Type B pancreatic cell (in vitro differentiated cells): ENCODE data around the gene GALNT13. TPM values are rescaled to one million over a fixed set of nuclear protein-coding genes. Genes with fewer than 3 reads are reported as not detected.

Source experiments
- DNase-seq: peaks from one replicate; pipeline ENCODE4 v3.0.0; 2021; ENCODE audit warnings: mixed read lengths; ENCODE audit not compliant: unreplicated experiment; ENCODE audit errors: extremely low spot score
- H3K27ac Mint-ChIP-seq: 2 replicates; pipeline ENCODE4 v1.8.0; 2021; ENCODE audit warnings: mild to moderate bottlenecking, mixed read lengths
- H3K27me3 Mint-ChIP-seq: 2 replicates; pipeline ENCODE4 v1.8.0; 2021; ENCODE audit warnings: mixed read lengths
- H3K36me3 Mint-ChIP-seq: 2 replicates; pipeline ENCODE4 v1.8.0; 2021; ENCODE audit warnings: mixed read lengths
- H3K4me1 Mint-ChIP-seq: one replicate; pipeline ENCODE4 v1.8.0; 2021; ENCODE audit warnings: mixed read lengths; ENCODE audit not compliant: unreplicated experiment
- H3K4me3 Mint-ChIP-seq: 2 replicates; pipeline ENCODE4 v1.8.0; 2021; ENCODE audit warnings: mild to moderate bottlenecking, mixed read lengths
- H3K9me3 Mint-ChIP-seq: 2 replicates; pipeline ENCODE4 v1.8.0; 2021; ENCODE audit warnings: mixed read lengths
- total RNA-seq: library from RNA; stranded (reverse); gene quantifications from 2 replicates; pipeline ENCODE4 v1.2.1, GENCODE V29; 2021; ENCODE audit warnings: low replicate concordance
- TF ChIP-seq, protein P1 (sequence below): fragments of 200-600 bp; sonication (generic); conservative IDR thresholded peaks from 2 replicates; pipeline ENCODE4 v1.5.0; 2021; ENCODE audit warnings: antibody characterized with exemption, mild to moderate bottlenecking

Gene GALNT13
- total RNA-seq, 1 donor from 2014 or later, result 5.9 TPM

GRCh38 chr2:154243685-154244084 is 372.0 kb downstream of the GALNT13 start:
- DNase-seq, result no peak
- H3K36me3 Mint-ChIP-seq, result no peaks in the 10 kb centered on the region
- TF ChIP-seq, protein P1, sequence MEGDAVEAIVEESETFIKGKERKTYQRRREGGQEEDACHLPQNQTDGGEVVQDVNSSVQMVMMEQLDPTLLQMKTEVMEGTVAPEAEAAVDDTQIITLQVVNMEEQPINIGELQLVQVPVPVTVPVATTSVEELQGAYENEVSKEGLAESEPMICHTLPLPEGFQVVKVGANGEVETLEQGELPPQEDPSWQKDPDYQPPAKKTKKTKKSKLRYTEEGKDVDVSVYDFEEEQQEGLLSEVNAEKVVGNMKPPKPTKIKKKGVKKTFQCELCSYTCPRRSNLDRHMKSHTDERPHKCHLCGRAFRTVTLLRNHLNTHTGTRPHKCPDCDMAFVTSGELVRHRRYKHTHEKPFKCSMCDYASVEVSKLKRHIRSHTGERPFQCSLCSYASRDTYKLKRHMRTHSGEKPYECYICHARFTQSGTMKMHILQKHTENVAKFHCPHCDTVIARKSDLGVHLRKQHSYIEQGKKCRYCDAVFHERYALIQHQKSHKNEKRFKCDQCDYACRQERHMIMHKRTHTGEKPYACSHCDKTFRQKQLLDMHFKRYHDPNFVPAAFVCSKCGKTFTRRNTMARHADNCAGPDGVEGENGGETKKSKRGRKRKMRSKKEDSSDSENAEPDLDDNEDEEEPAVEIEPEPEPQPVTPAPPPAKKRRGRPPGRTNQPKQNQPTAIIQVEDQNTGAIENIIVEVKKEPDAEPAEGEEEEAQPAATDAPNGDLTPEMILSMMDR, result no peak
- H3K9me3 Mint-ChIP-seq, result no peaks in the 10 kb centered on the region
- H3K4me1 Mint-ChIP-seq, result no peaks in the 10 kb centered on the region
- H3K27ac Mint-ChIP-seq, result no peak overlapping the region
- H3K4me3 Mint-ChIP-seq, result no peak overlapping the region
- no peaks in the 10 kb centered on the region for H3K27me3 Mint-ChIP-seq

DNA sequence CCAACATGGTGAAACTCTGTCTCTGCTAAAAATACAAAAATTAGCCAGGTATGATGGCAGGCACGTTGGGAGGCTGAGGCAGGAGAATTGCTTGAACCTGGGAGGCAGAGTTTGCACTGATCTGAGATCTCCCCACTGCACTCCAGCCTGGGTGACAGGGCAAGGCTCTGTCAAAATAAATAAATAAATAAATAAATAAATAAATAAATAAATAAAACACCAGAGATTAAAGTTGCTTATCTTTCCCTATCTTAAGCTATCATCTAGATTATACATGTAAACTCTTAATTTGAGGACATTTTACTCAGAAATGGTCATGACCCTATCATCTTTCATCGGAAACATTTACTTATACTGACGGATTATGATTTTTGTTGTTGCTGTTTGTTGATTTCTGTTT is 373.2 kb downstream of the GALNT13 start:
- no peak overlapping the region for H3K27ac Mint-ChIP-seq
- H3K4me3 Mint-ChIP-seq, result no peak overlapping the region
- H3K36me3 Mint-ChIP-seq, result no peaks in the 10 kb centered on the region
- DNase-seq, result no peak
- H3K4me1 Mint-ChIP-seq, result no peaks in the 10 kb centered on the region
- TF ChIP-seq, protein P1, result no peak
- no peaks in the 10 kb centered on the region for H3K27me3 Mint-ChIP-seq
- no peaks in the 10 kb centered on the region for H3K9me3 Mint-ChIP-seq

GRCh38 chr2:154247503-154247902 is 375.8 kb downstream of the GALNT13 start:
- Mint-ChIP-seq H3K4me1 (no peaks in the 10 kb centered on the region), H3K27ac (no peak overlapping the region), H3K36me3 (no peaks in the 10 kb centered on the region), H3K9me3 (no peaks in the 10 kb centered on the region), H3K4me3 (no peak overlapping the region), H3K27me3 (no peaks in the 10 kb centered on the region)
- TF ChIP-seq, protein P1, result no peak
- DNase-seq, result no peak

- H3K27ac Mint-ChIP-seq, result no peak overlapping the region
Observed at GRCh38 chr2:154256136-154256535, 384.4 kb downstream of the GALNT13 start.

DNA sequence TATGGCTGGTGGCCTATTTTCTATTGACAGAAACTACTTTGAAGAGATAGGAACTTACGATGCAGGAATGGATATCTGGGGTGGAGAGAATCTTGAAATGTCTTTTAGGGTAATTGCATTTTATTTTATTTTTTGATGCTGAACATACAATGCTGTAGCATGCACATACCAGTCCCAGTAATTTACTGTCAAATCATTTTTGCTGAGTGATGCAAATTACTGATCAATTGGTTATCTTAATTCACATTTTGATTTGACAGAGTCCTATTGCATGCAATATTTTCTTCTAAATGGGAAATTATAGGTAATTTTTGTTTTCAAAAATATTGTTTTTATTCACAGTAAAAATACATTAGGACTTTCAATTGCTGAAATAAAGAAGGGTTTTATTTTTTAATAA is 387.3 kb downstream of the GALNT13 start:
- Mint-ChIP-seq H3K4me3 (no peak overlapping the region), H3K4me1 (no peaks in the 10 kb centered on the region), H3K36me3 (no peaks in the 10 kb centered on the region), H3K9me3 (no peaks in the 10 kb centered on the region), H3K27me3 (no peaks in the 10 kb centered on the region), H3K27ac (no peak overlapping the region)
- no peak for DNase-seq
- TF ChIP-seq, protein P1, result no peak

More at GRCh38 chr2:154256136-154256535, 384.4 kb downstream of the GALNT13 start:
- Mint-ChIP-seq H3K27me3 (no peaks in the 10 kb centered on the region), H3K9me3 (no peaks in the 10 kb centered on the region), H3K4me3 (no peak overlapping the region), H3K36me3 (no peaks in the 10 kb centered on the region), H3K4me1 (no peaks in the 10 kb centered on the region)
- no peak for DNase-seq
- TF ChIP-seq, protein P1, result no peak

DNA sequence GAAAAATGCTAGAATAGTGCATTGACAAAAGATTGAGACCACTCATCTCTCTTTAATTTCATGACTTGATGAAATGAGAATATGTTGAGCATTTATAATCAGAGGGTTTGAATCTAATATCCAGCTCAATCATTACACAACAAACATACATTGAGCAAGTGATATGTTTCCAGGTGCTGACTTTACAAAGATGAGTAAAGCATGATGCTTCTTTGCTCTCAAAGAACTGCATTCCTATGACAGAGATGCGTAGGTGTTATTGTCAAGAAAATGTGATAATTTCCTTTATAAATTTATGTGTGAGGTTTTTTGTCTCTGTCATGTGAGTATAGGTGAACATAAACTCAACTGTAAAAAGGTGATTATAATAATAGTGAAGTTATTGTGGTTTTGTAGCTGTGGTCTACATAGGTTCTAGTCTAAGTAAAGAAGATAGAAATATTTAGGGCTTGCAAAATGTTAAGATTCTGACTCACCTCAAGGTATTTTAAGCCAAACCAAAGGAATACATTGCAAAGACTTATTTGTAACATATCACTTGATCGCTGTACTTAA is 389.8 kb downstream of the GALNT13 start:
- H3K9me3 Mint-ChIP-seq, result no peaks in the 10 kb centered on the region
- no peaks in the 10 kb centered on the region for H3K36me3 Mint-ChIP-seq
- no peak for DNase-seq
- no peak overlapping the region for H3K4me3 Mint-ChIP-seq
- H3K27ac Mint-ChIP-seq, result no peak overlapping the region
- no peaks in the 10 kb centered on the region for H3K27me3 Mint-ChIP-seq
- no peaks in the 10 kb centered on the region for H3K4me1 Mint-ChIP-seq
- TF ChIP-seq, protein P1, result no peak
